NOMO-1 treated with DMSO at 0.1 percent for 48 hours (cell line): ENCODE results near the gene DGKE.

Source experiments
- DNase-seq: peaks from one replicate; lab custom pipeline; 2025; ENCODE audit not compliant: unreplicated experiment; lab: John Stamatoyannopoulos, UW

DGKE gene

GRCh38 chr17:56887552-56888467 lies 53.9 kb downstream of the DGKE start:
- no peak for DNase-seq

- no peak for DNase-seq
Observed at GRCh38 chr17:56890390-56890789, 56.4 kb downstream of the DGKE start.

DNA sequence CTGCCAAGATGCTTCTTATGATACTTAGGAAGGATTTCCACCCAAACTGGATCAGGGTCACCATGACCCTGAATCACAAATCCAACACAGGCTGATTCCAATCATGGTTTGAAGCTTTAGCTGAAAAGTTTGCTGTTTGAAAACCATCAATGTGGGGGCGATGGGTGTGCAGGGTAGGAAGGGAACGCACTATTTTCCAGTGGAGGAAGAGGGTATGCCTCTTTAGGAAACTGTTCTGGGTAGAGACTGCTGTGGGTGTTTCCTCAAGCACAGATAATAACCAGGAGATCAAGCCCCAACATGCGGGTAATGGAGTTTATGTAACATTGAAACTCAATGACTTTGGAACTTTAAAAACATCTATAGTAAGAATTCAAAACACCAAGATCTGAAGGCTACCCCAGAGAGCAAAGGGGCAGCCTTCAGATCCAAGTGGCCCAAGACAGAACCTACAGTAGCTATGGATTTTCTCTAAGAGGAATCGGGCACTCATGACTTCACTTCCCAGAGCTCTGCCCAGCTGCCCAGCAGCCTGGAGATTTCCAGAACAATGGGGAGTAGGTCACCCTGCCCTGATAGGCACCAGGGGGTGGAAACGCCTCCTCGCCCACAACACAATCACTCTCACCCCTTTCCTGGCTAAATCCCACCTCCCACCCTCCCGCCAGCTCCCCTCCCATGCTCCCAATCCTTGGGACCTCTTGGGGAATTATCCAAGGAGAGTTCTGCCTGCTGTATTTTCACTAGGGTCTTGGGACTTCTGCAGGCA lies 57.1 kb downstream of the DGKE start:
- no peak for DNase-seq

DNA sequence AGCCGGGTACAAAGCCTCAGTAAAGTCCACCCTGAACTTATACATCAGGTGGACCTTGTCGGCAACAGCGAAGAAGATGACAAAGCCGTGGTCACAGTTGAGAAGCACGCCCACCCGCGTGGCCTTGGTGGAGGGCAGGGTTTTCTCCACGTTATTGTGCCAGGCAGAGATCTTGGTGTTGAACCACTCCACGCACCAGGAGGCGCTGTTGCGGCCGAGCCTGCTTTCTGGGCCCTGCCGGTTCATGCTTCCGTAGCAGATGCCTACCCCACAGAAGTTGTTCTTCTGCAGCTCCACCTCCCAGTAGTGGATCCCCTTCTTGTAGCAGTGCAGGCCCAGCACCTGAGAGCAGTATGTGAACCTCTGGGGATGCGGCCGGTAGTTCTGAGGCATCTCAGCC lies 57.8 kb downstream of the DGKE start:
- DNase-seq: no peak

- no peak for DNase-seq
Observed at GRCh38 chr17:56892333-56892732, 58.4 kb downstream of the DGKE start.

GRCh38 chr17:56893503-56893902 lies 59.6 kb downstream of the DGKE start:
- no peak for DNase-seq

DNA sequence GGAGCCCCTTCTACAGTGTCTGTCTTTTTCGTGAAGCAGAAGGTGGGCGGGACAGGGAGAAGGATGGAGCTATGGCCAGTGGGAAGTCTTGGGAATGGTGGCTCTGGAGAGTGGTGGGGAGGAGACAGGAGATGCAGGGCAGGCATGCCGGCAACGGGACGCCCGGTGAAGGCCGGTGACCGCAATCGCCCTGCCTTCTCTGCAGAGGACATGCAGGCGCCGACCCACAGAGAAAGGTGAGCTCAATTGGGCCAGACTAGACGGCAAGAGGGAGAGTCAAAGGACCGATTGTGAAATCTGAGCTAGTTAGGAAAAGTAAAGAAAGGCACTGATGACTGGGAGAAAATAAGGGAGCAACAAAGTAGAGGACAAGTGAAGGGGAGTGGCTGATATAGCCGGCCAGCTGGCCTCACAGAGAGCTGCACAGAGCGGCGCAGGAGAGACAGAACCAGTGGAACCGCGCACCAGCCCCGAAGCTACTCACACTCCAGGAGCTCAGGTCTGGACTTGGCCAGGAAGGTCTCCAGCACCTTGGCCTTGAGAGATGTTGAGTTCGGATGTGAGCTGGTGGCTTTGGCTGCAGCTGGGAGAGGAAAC lies 61.0 kb downstream of the DGKE start:
- DNase-seq: no peak

DNA sequence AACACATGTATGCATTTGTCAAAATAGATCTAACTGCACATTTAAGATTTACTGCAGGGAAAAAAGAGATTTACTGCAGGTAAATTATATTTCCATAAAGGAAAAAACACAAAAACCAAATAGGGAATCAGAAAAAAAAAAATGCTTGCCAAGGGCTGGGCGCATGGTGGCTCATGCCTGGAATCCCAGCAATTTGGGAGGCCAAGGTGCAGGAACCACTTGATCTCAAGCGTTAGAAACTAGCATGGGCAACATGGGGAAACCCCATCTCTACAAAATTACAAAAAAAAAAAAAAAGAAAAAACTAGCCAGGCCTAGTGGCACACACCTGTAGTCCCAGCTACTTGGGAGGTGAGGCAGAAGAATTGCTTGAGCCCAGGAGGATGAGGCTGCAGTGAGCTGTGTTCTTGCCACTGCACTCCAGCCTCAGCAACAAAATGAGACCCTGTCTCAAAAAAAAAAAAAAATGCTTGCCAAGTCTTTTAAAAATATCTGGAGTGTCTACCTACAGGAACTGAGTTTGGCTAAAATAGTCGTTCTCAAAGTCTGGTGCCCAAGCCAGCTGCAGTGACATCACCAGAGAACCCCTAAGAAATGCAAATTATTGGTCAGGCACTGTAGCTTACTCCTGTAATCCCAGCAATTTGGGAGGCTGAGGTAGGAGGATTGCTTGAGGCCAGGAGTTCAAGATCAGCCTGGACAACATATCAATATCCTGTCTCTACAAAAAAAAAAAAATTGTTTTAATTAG lies 62.4 kb downstream of the DGKE start:
- DNase-seq: no peak

DNA sequence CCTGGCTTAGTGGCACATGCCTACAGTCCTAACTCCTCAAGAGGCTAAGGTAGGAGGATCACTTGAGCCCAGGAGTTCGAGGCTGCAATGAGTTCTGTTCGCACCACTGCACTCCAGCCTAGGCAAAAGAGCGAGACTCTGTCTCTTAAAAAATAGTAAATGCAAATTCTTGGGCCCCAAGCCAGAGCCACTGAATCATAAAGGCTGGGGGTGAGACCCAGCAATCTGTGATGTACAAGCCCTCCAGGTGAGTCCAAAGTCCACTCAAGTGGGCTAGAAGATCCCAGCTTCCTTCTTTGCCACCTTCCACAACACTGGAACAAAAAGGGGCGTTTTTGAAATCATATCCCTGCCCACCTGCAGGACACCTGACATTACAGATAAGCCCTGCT lies 63.0 kb downstream of the DGKE start:
- DNase-seq: no peak

GRCh38 chr17:56897646-56898424 lies 63.9 kb downstream of the DGKE start:
- DNase-seq: no peak

DNA sequence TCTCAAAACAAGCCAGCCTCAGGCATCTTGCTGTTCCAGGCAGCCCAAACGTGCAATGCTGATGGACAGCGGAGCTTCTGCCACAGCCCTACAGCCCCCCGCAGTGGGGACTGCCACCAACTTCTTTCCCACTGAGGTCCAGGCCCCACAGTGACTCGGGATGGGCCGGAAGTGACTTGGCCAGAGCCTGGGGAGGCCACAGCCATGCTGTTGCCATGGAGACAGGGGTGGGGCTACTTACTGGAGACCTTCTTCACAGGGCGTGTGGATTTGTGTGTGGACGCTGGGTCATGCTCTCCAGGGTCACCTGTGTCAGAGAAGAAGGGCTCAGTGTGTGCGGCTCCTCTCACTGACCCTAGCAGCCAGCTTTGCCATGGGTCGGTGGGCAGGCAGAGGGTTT lies 64.9 kb downstream of the DGKE start:
- DNase-seq: no peak

DNA sequence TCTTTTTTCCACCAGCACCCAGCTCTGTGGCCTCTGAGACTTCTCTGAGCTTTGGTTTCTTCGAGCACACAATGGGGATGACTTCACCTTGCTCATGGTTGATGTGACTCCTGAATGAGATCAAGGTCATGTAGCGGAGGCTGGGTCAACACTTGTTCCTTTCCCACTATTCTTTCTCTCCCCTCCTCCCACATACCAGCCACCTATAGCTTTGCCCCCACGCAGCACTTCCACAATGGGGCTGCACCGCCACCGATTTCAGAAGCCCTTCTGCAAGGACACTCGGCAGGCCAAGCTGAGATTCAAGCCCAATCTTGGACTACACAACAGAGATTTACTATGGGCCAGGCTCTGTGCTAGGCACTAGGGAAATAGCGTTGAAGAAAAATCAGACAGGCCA lies 65.5 kb downstream of the DGKE start:
- DNase-seq: no peak

- DNase-seq: no peak
Observed at GRCh38 chr17:56902348-56902747, 68.4 kb downstream of the DGKE start.

DNA sequence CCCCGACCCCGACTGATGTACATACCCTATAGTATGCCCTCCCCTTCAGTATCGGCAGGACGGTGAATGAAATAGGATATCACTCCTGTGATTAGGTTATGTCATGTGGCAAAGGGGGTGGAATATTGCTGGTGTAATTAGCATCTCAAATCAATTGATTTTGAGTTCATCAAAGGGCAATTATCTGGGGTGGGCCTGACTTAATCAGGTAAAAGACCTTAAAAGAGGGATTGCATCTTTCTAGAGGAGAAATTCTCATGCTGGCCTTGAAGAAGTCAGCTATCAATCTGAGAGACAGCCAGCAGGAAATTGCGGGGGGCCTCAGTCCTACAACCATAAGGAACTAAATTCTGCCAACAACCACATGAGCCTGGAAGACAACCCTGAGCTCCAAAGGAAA lies 69.6 kb downstream of the DGKE start:
- no peak for DNase-seq

DNA sequence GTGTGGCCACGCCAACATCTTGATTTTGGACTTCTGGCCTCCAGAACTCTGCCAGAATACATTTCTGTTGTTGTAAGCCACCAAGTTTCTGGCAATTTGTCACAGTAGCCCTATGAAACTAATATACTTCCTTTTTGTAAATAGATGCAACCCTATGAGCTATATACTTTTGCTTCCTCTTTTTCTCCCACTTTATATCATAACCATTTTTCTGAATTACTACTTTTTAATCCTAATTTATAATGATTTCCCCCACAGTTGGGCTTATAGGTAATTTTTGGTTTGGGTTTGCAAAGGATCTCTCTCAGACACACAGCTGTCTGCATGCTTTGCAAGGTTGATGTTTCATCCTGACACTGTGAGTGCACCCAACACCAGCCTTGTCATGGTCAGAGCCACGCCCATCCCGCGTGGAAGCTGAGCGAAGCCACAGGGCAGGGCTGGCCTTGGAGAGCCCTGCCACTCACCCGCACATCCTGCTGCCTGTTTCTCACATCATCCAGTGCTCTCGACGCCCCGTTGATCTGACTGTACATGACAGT lies 74.1 kb downstream of the DGKE start:
- DNase-seq: peak; percentile 92

- DNase-seq: no peak
Observed at GRCh38 chr17:56909742-56910508, 76.0 kb downstream of the DGKE start.

DNA sequence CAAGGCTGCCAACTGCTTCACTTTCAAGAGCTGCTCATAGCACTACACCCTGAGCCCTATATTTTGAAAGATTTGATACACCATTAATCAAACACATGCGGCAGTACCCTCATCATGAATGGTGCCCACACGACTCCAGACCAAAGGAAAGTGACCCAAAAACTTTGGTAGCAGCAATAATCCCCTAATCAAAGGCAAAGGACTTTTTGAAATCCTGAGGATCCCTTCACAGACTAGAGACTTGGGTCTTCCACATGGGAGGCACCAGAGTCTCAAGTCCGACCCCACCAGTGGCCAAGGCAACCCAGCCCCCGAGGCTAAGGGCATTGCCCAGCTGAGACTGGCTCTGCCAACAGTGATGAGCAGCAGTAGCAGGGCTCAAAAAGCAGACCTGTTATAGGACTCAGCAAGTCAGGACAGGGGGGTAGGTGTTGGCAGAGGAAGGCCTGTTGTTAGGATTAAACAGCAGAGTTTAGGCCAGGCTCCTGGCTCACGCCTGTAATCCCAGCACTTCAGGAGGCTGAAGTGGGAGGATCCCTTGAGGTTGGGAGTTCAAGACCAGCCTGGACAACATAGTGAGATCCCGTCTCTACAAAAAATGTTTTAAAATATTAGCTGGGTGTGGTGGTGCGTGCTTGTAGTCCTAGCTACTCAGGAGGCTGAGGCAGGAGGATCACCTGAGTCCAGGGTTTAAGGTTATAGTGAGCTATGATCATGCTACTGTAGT lies 76.7 kb downstream of the DGKE start:
- no peak for DNase-seq

DNA sequence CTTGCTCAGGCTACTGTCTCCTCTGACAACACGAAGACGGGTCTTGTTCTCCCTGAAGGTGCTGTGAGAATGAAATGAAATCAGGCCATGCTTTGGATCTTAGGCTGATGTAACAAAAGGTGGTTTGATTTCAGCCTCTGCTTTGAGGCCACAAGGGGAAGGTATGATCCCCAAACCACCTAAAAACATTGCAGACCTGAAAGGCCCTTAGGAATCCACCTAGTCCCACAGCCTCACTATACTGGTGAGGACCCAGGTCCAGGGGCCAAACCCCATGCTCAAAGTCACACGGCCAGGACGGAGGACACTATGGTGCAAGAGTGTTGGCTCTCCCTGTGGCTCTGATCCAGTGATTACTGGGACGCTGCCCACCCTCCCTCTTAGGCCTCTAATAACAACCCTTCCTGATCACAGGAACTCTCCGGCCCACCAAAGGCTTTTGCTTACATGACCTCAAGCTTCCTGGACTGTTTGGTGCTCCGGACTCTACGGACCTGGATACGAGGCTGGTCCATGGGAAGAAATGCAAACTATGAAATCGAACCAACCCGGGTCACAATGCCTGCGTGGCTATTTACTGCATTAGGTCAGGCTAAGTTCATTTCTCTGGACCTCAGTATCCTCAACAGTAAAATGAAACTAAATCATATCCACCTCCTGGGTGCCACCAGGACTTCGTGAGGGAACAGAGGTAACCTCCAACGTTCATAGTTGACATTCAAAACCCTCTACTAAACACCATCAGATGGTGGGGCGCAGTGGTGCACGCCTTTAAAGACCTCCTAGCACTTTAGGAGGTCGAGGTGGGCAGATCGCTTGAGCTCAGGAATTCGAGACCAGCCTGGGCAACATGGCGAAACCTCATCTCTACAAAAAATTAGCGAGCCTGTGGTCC lies 78.4 kb downstream of the DGKE start:
- no peak for DNase-seq
